HepG2 (cell line): ENCODE data around the gene TRIP6. TPM values are rescaled to one million over a fixed set of nuclear protein-coding genes. Genes with fewer than 3 reads are reported as not detected.

Source experiments
- EHMT2 ChIP-seq: fragments of 200-600 bp; sonication (generic); IDR thresholded peaks from 2 replicates; pipeline ENCODE4 v1.7.0; 2017; ENCODE audit warnings: antibody characterized with exemption, low read depth, low read length, borderline replicate concordance
- EZH2 ChIP-seq: conservative IDR thresholded peaks from 2 replicates; pipeline ENCODE4 v1.6.1; 2012; ENCODE audit warnings: mild to moderate bottlenecking, low read depth, low read length, moderate library complexity
- FOXM1 ChIP-seq: sonication (generic); formaldehyde crosslinking; IDR thresholded peaks from 2 replicates; pipeline ENCODE4 v1.5.0; 2020; ENCODE audit warnings: missing genetic modification reagents
- JDP2 ChIP-seq: sonication (generic); formaldehyde crosslinking; IDR thresholded peaks from 2 replicates; pipeline ENCODE4 v1.8.1; 2022; ENCODE audit warnings: missing genetic modification reagents, borderline replicate concordance
- KLF16 ChIP-seq, 2 experiments: sonication (generic) in 1 of 2; formaldehyde crosslinking in 1 of 2; IDR thresholded peaks; 2 replicates each; pipeline versions ENCODE4 v1.6.1 to v1.8.0; 2016 to 2023; ENCODE audit warnings: missing genetic modification reagents in 2 of 2, missing compliant biosample characterization in 1 of 2
- NFE2L1 ChIP-seq: sonication (generic); formaldehyde crosslinking; IDR thresholded peaks from 2 replicates; pipeline ENCODE4 v1.4.0; 2020; ENCODE audit warnings: missing genetic modification reagents, mild to moderate bottlenecking, borderline replicate concordance
- TP53 ChIP-seq: sonication (generic); formaldehyde crosslinking; conservative IDR thresholded peaks from 2 replicates; pipeline ENCODE4 v1.4.0; 2020; ENCODE audit warnings: missing genetic modification reagents
- ZBTB1 ChIP-seq: sonication (generic); formaldehyde crosslinking; IDR thresholded peaks from 2 replicates; pipeline ENCODE4 v1.4.0; 2020; ENCODE audit warnings: missing genetic modification reagents, borderline replicate concordance
- ZFP37 ChIP-seq: sonication (generic); formaldehyde crosslinking; IDR thresholded peaks from 2 replicates; pipeline ENCODE4 v1.4.0; 2020; ENCODE audit warnings: missing genetic modification reagents, borderline replicate concordance
- ZNF17 ChIP-seq: sonication (generic); formaldehyde crosslinking; IDR thresholded peaks from 2 replicates; pipeline ENCODE4 v1.5.0; 2020; ENCODE audit warnings: mild to moderate bottlenecking, missing genetic modification reagents
- ZNF224 ChIP-seq: sonication (generic); formaldehyde crosslinking; IDR thresholded peaks from 2 replicates; pipeline ENCODE4 v1.5.0; 2020; ENCODE audit warnings: mild to moderate bottlenecking, missing genetic modification reagents
- polyA plus RNA-seq, 8 experiments: library from polyadenylated mRNA; depleted of rRNA in 3 of 8; stranded (reverse) in 7 of 8; unstranded in 1 of 8; fragments of >200 nt; fragmentation: Illumina TruSeq in 4 of 8; extraction: Trizol in 4 of 8; gene quantifications; 2 replicates each; pipeline versions ENCODE4 v1.2.1 to v1.2.3, GENCODE V29; 2011 to 2016; ENCODE audit warnings: low read depth in 4 of 8, missing spikeins in 1 of 8, mixed read lengths in 1 of 8; ENCODE audit not compliant: insufficient read depth in 1 of 8
- total RNA-seq, 5 experiments: library from RNA; depleted of rRNA; stranded (reverse); fragments of >200 nt; fragmentation: Illumina TruSeq; extraction: Trizol; gene quantifications; 2 replicates each; pipeline ENCODE4 v1.2.3, GENCODE V29; 2016; ENCODE audit warnings: low read depth in 1 of 5
- TF ChIP-seq, protein P1 (sequence below): sonication (generic); formaldehyde crosslinking; IDR thresholded peaks from 2 replicates; pipeline ENCODE4 v1.5.1; 2020; ENCODE audit warnings: missing genetic modification reagents, mild to moderate bottlenecking, borderline replicate concordance
- TF ChIP-seq, protein P2 (sequence below): sonication (generic); formaldehyde crosslinking; IDR thresholded peaks from 2 replicates; pipeline ENCODE4 v1.9.0; 2022; ENCODE audit warnings: low read depth, missing genetic modification reagents
- TF ChIP-seq, protein P3 (sequence below): sonication (generic); formaldehyde crosslinking; IDR thresholded peaks from 2 replicates; pipeline ENCODE4 v1.5.0; 2020; ENCODE audit warnings: missing genetic modification reagents
- TF ChIP-seq, protein P4 (sequence below): sonication (generic); formaldehyde crosslinking; IDR thresholded peaks from 2 replicates; pipeline ENCODE4 v1.5.1; 2020; ENCODE audit warnings: mild to moderate bottlenecking, missing genetic modification reagents, moderate library complexity
- TF ChIP-seq, protein P5 (sequence below): sonication (generic); formaldehyde crosslinking; IDR thresholded peaks from 2 replicates; pipeline ENCODE4 v1.5.0; 2020; ENCODE audit warnings: mild to moderate bottlenecking, missing genetic modification reagents, borderline replicate concordance

TRIP6 gene
- total and polyA plus RNA-seq, 2 of the 13 experiments (the other 11 are each of a cell fraction or from before 2014, with no cell fraction given): 0.34 to 0.38 TPM

DNA sequence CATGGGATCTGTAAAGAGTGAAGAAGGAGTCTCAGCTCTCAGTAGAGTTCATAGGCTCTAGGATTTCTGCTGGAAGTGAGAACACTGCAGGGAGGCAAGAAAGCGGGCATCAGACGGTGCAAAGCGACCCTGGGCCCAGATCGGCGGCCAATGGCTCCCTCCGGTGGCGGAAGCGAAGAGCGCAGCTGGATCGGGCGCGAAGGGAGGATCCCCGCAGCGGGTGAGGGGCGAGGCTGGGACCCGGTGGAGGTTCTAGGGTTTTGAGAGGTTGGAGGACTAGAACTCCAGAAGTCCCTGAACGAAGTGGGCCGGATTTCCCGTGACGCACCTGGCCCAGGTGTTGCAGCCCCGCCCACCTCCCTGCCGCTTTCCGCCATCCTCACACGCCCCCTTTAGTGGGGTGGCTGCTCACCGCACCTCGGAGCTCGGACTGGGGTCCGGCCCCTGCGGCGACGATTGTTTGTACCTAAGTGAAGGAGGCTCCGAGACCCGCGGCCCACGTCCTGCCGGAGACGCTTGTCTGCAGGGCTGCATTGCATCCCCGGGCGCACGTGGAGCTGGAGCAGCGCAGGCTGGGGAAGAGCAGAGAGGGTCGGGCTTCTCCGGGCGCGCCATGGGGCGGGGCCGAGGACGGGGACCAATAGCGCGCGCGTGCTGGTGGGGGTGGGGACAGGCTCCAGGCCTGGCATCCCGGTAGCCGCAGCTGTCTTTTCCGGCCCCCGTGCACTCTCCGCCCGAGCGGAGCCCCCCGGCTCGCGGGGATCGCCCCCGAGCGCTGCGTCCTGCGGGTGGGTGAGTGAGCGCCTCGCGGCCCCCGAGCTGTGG, 14.9 kb upstream of the TRIP6 start, which contains the start of gene SLC12A9 (continued):
- TF ChIP-seq EZH2 (no peak), ZNF224 (CRISPR knock-in tag) (no peak), ZFP37 (CRISPR knock-in tag) (peak; percentile 49; the same call in 1 of the 2 replicates), JDP2 (no peak), ZNF17 (CRISPR knock-in tag) (no peak), KLF16 (CRISPR knock-in tag; IDR thresholded peaks at IDR 0.05) (peak in 1 of 2 experiments; percentile 70; a peak in 2 of 4 replicates), ZBTB1 (no peak), TP53 (CRISPR knock-in tag) (no peak; the same call in 1 of the 2 replicates), NFE2L1 (no peak), FOXM1 (CRISPR knock-in tag) (no peak), EHMT2 (no peak)
- TF ChIP-seq, protein P1, sequence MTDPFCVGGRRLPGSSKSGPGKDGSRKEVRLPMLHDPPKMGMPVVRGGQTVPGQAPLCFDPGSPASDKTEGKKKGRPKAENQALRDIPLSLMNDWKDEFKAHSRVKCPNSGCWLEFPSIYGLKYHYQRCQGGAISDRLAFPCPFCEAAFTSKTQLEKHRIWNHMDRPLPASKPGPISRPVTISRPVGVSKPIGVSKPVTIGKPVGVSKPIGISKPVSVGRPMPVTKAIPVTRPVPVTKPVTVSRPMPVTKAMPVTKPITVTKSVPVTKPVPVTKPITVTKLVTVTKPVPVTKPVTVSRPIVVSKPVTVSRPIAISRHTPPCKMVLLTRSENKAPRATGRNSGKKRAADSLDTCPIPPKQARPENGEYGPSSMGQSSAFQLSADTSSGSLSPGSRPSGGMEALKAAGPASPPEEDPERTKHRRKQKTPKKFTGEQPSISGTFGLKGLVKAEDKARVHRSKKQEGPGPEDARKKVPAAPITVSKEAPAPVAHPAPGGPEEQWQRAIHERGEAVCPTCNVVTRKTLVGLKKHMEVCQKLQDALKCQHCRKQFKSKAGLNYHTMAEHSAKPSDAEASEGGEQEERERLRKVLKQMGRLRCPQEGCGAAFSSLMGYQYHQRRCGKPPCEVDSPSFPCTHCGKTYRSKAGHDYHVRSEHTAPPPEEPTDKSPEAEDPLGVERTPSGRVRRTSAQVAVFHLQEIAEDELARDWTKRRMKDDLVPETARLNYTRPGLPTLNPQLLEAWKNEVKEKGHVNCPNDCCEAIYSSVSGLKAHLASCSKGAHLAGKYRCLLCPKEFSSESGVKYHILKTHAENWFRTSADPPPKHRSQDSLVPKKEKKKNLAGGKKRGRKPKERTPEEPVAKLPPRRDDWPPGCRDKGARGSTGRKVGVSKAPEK (CRISPR knock-in tag): 0 out of 2 replicates have a peak, but pooled peaks have one; percentile 27
- TF ChIP-seq, protein P2, sequence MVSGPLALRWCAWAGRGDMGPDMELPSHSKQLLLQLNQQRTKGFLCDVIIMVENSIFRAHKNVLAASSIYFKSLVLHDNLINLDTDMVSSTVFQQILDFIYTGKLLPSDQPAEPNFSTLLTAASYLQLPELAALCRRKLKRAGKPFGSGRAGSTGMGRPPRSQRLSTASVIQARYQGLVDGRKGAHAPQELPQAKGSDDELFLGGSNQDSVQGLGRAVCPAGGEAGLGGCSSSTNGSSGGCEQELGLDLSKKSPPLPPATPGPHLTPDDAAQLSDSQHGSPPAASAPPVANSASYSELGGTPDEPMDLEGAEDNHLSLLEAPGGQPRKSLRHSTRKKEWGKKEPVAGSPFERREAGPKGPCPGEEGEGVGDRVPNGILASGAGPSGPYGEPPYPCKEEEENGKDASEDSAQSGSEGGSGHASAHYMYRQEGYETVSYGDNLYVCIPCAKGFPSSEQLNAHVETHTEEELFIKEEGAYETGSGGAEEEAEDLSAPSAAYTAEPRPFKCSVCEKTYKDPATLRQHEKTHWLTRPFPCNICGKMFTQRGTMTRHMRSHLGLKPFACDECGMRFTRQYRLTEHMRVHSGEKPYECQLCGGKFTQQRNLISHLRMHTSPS (CRISPR knock-in tag): no peak
- TF ChIP-seq, protein P3, sequence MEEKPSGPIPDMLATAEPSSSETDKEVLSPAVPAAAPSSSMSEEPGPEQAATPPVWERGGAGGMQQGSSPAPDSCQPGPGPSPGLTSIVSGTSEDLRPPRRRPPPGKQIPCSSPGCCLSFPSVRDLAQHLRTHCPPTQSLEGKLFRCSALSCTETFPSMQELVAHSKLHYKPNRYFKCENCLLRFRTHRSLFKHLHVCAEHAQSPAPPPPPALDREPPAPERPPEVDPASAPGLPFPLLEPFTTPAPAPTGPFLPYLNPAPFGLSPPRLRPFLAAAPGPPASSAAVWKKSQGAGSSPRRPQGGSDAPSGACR (CRISPR knock-in tag): 0 out of 2 replicates have a peak, but pooled peaks have one; percentile 13
- TF ChIP-seq, protein P4, sequence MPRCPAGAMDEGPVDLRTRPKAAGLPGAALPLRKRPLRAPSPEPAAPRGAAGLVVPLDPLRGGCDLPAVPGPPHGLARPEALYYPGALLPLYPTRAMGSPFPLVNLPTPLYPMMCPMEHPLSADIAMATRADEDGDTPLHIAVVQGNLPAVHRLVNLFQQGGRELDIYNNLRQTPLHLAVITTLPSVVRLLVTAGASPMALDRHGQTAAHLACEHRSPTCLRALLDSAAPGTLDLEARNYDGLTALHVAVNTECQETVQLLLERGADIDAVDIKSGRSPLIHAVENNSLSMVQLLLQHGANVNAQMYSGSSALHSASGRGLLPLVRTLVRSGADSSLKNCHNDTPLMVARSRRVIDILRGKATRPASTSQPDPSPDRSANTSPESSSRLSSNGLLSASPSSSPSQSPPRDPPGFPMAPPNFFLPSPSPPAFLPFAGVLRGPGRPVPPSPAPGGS (CRISPR knock-in tag): peak; percentile 91; the same call in 1 of the 2 replicates
- TF ChIP-seq, protein P5, sequence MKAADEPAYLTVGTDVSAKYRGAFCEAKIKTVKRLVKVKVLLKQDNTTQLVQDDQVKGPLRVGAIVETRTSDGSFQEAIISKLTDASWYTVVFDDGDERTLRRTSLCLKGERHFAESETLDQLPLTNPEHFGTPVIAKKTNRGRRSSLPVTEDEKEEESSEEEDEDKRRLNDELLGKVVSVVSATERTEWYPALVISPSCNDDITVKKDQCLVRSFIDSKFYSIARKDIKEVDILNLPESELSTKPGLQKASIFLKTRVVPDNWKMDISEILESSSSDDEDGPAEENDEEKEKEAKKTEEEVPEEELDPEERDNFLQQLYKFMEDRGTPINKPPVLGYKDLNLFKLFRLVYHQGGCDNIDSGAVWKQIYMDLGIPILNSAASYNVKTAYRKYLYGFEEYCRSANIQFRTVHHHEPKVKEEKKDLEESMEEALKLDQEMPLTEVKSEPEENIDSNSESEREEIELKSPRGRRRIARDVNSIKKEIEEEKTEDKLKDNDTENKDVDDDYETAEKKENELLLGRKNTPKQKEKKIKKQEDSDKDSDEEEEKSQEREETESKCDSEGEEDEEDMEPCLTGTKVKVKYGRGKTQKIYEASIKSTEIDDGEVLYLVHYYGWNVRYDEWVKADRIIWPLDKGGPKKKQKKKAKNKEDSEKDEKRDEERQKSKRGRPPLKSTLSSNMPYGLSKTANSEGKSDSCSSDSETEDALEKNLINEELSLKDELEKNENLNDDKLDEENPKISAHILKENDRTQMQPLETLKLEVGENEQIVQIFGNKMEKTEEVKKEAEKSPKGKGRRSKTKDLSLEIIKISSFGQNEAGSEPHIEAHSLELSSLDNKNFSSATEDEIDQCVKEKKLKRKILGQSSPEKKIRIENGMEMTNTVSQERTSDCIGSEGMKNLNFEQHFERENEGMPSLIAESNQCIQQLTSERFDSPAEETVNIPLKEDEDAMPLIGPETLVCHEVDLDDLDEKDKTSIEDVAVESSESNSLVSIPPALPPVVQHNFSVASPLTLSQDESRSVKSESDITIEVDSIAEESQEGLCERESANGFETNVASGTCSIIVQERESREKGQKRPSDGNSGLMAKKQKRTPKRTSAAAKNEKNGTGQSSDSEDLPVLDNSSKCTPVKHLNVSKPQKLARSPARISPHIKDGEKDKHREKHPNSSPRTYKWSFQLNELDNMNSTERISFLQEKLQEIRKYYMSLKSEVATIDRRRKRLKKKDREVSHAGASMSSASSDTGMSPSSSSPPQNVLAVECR (CRISPR knock-in tag): peak; percentile 96
